GM19328 (cell line): ENCODE results near the gene RHNO1.

ENCODE experiments used
- ATAC-seq: cut with Tn5 transposase; IDR thresholded peaks from one replicate; pipeline ENCODE4 v1.9.1; 2021; ENCODE audit warnings: mild to moderate bottlenecking, moderate library complexity; ENCODE audit not compliant: unreplicated experiment

Gene RHNO1, protein sequence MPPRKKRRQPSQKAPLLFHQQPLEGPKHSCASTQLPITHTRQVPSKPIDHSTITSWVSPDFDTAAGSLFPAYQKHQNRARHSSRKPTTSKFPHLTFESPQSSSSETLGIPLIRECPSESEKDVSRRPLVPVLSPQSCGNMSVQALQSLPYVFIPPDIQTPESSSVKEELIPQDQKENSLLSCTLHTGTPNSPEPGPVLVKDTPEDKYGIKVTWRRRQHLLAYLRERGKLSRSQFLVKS

GRCh38 chr12:2877047-2877952 is at the start of gene RHNO1, which contains the start of gene FOXM1:
Gene RHNO1, plus strand, starts transcription at chr12:2877223. Its CDS starts 8,144 bp downstream, at chr12:2885367.
Gene FOXM1, minus strand, starts transcription at chr12:2877174. Its CDS starts 2,696 bp downstream, at chr12:2874478.
- peak; percentile 76 for ATAC-seq

- ATAC-seq = no peak
Measured at GRCh38 chr12:2829275-2829674, 47.7 kb upstream of the RHNO1 start.

DNA sequence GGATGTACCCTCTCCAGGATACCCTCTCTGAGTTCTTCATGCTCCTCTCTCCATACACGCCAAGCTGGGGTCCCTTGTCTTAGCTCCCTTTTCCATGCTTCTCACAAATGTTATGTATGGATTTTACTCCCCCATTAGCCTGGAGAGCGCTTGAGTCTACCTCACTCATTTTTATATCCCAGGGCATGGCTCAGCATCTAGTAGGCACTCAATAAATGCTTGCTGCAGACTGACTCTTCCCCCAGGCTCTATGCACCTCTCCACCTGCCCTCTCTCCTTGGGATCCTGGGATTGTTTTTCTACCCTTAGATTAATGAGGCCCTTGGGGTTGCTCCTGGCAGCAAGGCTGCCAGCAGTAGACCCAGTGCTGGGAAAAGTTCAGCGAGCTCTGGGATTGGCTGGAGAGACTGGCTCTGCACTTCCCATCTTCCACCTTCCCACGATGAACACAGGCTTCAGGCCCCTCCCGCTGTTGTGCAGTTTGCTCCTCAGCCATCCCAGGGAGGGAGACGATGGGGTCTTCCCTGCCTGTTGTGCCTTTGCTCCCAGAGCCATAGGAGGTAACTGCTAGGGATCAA is 44.4 kb upstream of the RHNO1 start:
- no peak for ATAC-seq

DNA sequence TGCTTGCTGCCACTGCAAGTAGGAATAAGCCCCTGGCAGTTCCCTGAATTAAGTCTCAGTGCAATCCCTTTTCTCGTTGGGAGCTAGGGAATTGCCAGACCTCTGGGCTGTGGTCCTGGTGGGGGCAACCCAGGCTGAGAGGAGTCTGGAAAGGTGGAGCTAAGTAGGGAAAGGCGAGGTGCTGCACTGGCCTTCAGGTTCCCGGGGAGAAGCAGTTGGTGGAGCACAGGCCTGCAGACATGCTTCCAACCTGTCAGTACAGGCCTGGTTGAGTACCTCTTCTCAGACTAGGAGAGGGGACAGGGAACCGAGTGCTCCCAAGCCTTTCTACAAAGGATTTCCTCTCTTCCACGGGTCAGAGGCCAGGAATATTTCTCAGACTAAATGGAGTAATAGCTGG is 43.7 kb upstream of the RHNO1 start:
- no peak for ATAC-seq

DNA sequence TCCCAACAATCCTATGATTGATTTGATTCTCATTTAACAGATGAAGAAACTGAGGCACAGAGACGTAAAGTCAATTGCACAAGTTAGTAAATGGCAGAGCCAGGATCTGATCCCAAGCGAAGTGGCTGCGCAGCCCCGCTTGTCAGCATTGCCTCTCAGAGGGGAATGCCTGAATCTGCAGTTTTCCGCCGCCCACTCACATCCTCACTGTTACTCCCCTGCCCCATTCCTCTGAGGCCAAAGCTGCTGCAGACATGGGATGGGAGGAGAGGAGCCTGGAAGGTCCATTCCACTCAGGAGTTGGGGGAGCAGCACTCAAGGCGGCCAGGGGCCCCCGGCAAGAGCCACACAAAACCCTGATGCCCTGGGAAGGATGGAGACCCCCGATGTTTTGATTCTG is 43.2 kb upstream of the RHNO1 start:
- no peak for ATAC-seq

- no peak for ATAC-seq
Measured at GRCh38 chr12:2834581-2835491, 42.2 kb upstream of the RHNO1 start, which contains the start of gene NRIP2. Gene NRIP2, minus strand, starts transcription at chr12:2835035. Its CDS starts 52 bp downstream, at chr12:2834983.

GRCh38 chr12:2835691-2836403 is 41.2 kb upstream of the RHNO1 start:
- no peak for ATAC-seq

DNA sequence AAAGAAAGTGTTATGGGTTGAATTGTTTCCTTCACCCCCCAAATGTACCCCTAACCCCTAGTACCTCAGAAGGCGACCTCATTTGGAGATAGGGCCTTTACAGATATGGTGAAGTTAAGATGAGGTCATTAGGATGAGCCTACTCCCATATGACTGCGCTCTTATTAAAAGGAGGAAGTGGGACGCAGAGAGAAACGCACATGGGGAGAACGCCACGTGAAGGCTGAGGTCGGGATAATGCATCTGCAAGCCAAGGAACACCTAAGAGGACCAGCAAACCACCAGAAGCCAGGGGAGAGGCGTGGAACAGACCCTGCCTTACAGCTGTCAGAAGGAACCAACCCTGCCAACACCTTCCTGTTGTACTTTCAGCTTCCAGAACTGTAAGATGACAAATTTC is 40.4 kb upstream of the RHNO1 start:
- no peak for ATAC-seq

- ATAC-seq = no peak
Measured at GRCh38 chr12:2841056-2841650, 35.9 kb upstream of the RHNO1 start.

DNA sequence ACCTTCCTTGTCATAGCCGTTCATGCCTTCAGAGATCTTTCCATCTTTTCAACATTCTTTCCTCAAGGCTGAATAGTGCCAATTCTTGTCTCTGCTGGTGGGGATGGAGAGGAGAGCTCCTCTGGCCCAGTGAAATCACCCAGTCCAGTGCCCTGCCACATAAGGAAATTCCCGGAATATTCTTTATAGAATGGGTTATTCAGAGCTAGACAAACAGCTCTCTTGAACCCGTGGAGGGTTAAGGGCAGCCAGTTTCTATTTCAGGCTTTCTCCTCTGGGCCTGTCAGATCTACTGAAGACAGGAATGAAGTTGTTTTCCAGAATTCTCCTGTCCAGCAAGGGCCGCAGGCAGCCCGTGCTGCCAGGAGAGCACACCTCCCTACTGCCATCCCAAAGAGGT is 34.1 kb upstream of the RHNO1 start:
- no peak for ATAC-seq

- ATAC-seq = no peak
Measured at GRCh38 chr12:2844786-2845185, 32.2 kb upstream of the RHNO1 start.

GRCh38 chr12:2845280-2845679 is 31.7 kb upstream of the RHNO1 start:
- ATAC-seq = no peak

- no peak for ATAC-seq
Measured at GRCh38 chr12:2851931-2852330, 25.1 kb upstream of the RHNO1 start.

- no peak for ATAC-seq
Measured at GRCh38 chr12:2853626-2854025, 23.4 kb upstream of the RHNO1 start.

- no peak for ATAC-seq
Measured at GRCh38 chr12:2854669-2855453, 22.2 kb upstream of the RHNO1 start.

GRCh38 chr12:2855546-2855945 is 21.5 kb upstream of the RHNO1 start:
- no peak for ATAC-seq

- ATAC-seq = no peak
Measured at GRCh38 chr12:2856051-2856450, 21.0 kb upstream of the RHNO1 start.

DNA sequence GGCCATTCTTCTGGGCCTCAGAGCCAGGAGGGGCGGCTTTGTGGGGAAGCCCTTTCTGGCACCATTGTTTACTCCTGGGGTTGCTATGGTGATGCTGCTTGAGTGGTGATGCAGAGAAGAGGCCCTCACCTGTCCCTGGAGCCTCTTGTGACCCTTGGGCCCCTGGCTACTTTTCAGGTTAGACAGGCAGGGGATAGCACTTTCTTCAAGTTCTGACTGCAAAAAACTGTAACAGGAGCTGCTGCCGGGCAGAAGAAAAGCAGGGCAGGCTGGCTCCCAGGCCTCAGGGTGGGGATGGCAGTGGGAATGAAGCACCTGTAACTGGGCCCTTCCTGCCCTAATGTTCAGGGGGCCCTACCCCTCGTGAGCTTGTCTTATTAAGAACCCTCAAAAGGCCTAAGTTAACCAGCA is 20.0 kb upstream of the RHNO1 start, which contains the start of gene TEX52:
Gene TEX52, minus strand, starts transcription at position 19 of the 411 bp plus-strand sequence. Its CDS starts 13 bp downstream, at position 6.
- no peak for ATAC-seq

- no peak for ATAC-seq
Measured at GRCh38 chr12:2857576-2857975, 19.4 kb upstream of the RHNO1 start.
